Colon (tissue), 2 donors: ENCODE measurements around the gene GNG7.
"Not testable (repeated sequence)": the region's sequence is repeated elsewhere in the genome, so short reads cannot be mapped to it uniquely, and the experiment has no call there.

ENCODE experiments used
- FAIRE-seq: peaks from 2 replicates; lab custom pipeline; 2012; peaks lifted over from hg19 to GRCh38; lab: Jason Lieb, UNC
- donor health status: control.
- donor health status: control.

GNG7 gene

DNA sequence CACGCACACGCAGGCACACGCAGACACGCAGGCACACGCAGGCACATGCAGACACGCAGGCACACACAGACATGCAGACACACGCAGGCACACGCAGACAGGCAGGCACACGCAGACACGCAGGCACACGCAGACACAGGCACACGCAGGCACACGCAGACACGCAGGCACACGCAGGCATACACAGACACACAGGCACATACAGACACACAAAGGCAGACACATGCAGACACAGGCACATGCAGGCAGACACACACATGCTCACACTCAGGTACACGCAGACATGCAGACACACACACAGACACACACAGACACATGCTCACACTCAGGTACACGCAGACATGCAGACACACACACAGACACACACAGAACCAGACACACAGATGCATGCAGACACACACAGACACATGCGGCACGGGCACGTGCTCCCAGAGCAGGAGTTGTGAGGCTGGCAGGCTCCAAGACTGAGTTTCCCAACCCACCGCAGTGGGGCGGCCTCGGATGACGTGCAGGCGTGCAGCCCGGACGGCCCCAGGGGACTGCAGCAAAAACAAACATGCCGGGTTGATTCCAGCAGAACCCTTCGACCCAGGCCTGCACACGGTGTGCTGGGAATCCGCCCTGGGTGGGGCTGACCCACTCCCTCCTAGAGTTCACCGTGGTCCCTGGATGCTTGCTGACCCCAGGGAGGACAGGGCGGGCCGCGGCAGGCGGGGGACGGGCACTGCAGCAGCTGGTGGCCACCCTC, 126.6 kb downstream of the GNG7 start:
- no peak for FAIRE-seq

DNA sequence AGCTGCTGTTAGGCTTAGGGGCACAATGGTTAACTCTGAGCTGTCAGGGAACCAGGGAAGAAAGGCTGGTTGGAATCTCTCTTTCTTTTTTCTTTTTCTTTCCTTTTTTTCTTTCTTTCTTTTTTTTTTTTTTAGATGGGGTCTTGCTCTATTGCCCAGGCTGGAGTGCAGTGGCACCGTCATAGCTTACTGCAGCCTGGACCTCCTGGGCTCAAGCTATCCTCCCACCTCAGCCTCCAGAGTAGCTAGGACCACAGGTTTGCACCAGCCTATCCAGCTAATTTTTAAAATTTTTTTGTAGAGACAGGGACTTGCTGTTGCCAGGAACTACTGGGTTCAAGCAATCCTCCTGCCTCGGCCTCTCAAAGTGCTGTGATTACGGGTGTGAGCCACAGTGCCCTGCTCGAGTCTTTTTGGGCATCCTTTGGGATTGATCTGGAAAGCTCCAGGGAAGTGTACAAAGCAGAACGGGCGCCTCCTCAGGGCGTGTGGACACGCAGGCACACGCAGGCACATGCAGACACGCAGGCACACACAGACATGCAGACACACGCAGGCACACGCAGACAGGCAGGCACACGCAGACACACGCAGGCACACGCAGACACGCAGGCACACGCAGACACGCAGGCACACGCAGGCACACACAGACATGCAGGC, 127.4 kb downstream of the GNG7 start:
- no peak for FAIRE-seq

DNA sequence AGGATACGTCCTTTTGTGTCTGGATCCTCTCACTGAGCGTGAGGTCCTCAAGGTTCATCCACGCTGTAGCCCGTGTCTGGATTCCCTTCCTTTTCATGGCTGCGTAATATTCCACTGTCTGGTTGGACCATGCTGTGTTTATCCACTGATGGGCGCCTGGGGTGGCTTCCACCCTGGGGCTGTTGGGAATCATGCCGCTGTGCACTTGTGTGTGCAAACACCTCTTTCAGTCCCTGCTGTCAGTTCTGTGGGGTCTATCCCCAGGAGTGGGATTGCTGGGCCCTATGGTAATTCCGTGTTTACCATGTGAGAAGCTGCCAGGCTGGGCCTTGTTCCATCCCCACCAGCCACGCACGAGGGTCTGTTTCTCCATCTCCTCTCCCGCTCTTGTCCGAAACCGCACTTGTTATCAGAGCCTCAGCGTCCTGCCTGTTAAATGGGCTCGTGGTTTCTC, 128.0 kb downstream of the GNG7 start:
- FAIRE-seq, result no peak

DNA sequence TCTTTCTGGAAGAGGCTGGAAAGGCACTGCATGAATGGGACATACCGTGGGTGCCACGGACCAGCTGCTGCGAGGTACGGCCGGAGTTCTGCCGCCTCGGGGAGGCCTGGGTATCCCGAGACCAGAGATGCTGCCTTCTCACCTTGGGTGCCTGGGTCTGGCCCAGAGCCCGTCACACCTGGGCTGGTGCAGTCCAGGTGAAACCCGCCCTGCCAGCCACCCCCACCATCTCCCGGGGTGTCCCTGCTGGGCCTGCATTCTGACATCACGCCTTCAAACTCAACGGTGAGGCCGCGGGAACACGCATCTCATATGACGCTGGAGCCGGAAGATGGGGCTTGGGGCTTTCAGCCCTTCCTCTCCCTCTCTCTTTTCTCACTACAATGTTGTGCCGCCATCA, 128.6 kb downstream of the GNG7 start:
- FAIRE-seq, result no peak

DNA sequence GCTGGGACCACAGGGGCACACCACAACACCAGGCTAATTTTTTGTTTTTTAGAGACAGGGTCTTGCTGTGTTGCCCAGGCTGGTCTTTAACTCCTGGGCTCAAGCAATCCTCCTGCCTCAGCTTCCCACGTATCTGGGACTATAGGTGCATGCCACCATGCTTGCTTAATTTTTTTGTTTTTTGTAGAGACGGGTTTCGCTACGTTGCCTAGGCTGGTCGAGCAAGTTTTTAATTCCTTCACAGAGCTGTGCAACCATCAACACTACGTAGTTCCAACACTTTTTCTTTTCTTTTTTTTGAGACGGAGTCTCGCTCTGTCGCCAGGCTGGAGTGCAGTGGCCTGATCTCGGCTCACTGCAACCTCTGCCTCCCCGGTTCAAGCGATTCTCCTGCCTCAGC, 130.3 kb downstream of the GNG7 start:
- not testable (repeated sequence) for FAIRE-seq

DNA sequence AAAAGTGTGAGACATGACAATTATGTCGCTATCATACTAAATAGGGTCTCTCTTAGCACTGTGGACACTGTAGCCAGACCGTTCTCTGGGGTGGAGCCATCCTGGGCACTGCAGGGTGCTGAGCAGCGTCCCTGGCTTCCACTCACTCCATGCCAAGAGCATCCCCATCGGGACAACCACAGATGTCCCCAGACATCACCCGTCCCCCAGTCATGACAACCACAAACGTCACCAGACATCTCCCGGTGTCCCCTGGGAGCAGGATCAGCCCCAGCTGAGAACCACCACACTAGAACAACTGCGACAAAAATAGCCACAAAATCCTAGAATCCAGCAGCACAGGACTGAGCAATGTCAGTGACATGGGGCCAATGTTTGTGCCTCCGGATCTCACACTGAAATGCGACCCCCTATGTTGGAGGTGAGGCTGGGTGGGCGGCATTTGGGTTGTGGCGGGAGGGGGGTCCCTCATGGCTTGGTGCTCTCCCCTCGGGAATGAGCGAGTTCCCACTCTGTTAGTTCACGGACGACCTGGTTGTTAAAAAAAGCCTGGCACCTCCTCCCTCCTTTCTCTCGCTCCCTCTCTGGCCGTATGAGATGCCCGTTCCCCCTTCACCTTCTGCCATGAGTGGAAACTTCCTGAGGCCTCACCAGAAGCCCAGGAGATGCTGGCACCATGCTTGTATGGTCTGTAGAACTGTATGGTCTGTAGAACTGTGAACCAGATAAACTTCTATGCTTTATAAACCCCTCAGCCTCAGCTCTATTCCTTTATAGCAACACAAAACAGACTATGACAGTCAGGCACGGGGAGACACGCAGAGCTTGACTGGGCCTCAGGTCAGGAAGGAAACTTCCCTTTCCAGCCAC, 132.7 kb downstream of the GNG7 start:
- FAIRE-seq, result no peak

DNA sequence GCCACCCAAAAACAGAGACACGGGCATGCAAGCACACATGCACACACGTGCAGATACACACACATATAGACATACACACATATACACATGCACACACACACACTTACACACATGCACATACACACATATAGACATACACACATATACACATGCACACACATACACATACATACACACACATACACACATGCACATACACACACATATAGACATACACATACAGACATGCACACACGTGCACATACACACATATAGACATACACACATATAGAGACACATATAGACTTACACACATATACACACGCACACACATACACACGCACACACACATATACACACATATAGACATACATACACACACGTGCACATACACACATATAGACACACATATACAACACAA, 134.5 kb downstream of the GNG7 start:
- no peak for FAIRE-seq

GRCh38 chr19:2567580-2567979, 134.9 kb downstream of the GNG7 start:
- FAIRE-seq, result no peak

- FAIRE-seq, result not testable (repeated sequence)
Observed at GRCh38 chr19:2563546-2563945, 138.9 kb downstream of the GNG7 start.

DNA sequence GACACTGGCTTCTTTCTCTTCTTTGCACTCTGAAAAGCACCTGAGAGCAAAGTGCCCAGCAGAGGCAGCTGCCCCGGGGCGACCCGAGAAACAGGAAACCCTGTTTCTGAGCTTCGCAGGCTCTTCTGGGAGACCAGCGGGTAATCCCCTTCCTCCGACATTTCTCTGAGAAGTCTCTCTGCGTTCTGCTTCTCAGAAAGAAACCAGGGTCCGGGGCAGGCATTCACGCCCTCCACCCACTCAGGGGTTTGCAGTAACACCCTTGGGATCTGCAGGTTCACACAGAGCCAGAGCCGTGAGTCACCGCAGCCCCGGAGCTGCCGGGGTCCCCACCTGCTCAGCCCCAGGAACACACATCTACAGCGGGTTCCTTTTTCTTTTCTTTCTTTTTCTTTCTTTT, 140.6 kb downstream of the GNG7 start:
- FAIRE-seq, result no peak

GRCh38 chr19:2561221-2561620, 141.3 kb downstream of the GNG7 start:
- no peak for FAIRE-seq

- FAIRE-seq, result no peak
Observed at GRCh38 chr19:2560369-2560768, 142.1 kb downstream of the GNG7 start.

- no peak for FAIRE-seq
Observed at GRCh38 chr19:2558543-2558942, 144.0 kb downstream of the GNG7 start.

- not testable (repeated sequence) for FAIRE-seq
Observed at GRCh38 chr19:2558131-2558530, 144.4 kb downstream of the GNG7 start.

- FAIRE-seq, result no peak
Observed at GRCh38 chr19:2557093-2557440, 145.4 kb downstream of the GNG7 start.

DNA sequence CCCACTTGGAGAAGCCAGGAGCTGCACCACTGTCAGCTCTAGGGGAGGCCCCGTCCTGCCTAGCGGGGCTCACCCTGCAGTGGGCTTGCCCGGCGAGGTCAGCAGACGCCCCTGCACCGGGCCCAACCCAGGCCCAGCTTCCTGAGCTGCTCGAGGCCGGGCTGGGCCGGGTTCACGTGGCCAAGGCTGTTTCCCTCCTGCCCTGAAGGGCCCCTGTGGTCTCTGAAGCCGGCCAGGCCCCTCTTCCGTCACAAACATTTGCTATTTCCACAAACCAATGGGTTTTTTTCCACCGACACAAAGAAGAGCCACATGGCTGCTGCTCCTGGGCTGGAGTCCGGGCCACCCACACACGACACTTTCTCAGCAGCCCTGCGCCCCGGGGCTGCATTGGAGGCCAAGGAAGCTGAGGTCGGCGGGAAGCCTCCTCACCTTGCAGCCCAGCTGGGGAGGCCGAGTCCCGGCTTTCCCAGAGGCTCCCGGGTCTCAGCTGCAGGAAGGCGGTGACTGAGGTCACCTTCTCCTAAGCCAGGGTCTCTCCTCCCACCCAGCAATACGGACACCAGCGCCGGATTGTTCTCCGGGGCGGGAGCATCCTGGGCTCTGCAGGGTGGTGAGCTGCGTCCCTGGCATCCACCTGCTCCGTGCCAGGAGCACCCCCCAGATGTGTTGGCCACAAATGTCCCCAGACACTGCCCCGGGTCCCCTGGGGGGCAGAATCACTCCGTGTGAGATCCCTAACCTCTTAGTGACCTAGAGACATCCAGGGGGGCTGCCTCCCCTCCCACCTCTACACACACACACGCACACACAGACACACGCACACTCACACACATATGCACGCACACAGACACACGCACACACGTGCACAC, 146.0 kb downstream of the GNG7 start:
- no peak for FAIRE-seq

GRCh38 chr19:2555422-2556220, 146.9 kb downstream of the GNG7 start:
- no peak for FAIRE-seq

DNA sequence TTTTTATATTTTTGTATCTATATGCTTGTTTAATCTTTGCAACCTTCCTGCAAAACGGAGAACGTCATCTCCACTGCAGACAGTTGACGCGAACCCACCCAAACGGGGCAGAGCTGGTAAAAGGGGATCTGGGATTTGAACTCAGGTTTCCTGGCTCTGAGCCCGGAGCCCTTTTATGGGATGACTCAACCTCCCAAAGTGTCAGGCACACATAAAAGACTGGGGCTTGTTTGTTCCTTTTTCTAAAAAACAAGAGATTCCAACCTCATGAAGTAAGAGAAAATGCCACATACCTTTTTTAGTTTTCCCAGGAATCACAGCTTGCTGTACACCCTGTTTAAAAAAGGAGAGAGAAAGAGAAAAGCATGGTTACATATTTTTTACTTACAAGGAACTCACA, 147.6 kb downstream of the GNG7 start:
- FAIRE-seq, result no peak

GRCh38 chr19:2553510-2553909, 149.0 kb downstream of the GNG7 start:
- FAIRE-seq, result peak; percentile 57

DNA sequence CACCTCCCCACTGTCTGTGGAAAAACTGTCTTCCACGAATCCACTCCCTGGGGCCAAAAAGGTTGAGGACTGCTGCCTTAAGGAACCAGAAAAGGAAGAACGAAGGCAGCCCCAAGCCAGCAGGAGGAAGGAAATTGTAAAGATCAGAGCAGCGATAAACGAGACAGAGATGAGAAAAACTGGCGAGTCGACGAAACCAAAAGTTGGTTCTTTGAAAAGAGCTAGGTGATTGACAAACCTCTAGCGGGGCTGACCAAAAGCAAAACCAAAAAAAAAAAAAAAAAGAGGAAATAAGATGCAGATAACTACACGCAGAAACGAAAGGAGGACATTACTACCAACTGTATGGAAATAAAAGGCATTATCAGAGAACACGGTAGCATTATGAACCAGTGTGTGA, 149.6 kb downstream of the GNG7 start:
- FAIRE-seq, result no peak

DNA sequence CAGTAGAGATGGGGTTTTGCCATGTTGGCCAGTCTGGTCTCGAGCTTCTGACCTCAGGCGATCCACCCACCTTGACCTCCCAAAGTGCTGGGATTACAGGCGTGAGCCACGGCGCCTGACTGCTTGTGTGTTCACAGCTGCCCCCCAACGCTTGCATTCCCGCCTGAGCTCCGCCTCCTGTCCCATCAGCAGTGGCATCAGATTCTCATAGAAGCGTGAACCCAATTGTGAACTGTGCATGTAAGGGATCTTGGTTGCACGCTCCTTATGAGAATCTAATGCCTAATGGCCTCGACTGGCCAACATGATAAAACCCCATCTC, 150.7 kb downstream of the GNG7 start:
- no peak for FAIRE-seq
